ELR (cell line): ENCODE data around the gene PCNT.

Experiments
- DNase-seq: peaks from one replicate; pipeline ENCODE4 v3.0.0-alpha.2; 2015; ENCODE audit warnings: low read depth

Gene PCNT

GRCh38 chr21:46336603-46337002, 12.6 kb downstream of the PCNT start:
- DNase-seq, result no peak

- no peak for DNase-seq
Observed at GRCh38 chr21:46340998-46341397, 17.0 kb downstream of the PCNT start.

- DNase-seq, result no peak
Observed at GRCh38 chr21:46344219-46344915, 20.4 kb downstream of the PCNT start.

- DNase-seq, result no peak
Observed at GRCh38 chr21:46345861-46346260, 21.9 kb downstream of the PCNT start.

- DNase-seq, result no peak
Observed at GRCh38 chr21:46346296-46347202, 22.6 kb downstream of the PCNT start.

DNA sequence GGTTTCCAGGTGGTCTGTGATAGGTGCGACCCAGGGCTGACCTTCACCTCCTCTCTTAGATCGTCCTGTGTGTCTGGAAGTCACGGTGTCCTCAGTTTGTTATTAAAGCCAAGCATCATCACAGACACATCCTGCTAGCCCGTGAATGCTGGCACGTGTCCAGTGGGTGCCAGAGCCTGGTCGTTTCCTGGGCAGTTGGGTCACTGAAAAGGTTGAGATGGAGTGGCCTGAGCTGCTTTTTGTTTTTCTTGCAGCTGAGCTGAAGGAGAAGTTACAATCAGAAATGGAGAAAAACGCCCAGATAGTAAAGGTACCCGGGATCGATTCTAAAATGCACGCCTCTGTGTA, 23.2 kb downstream of the PCNT start:
- DNase-seq, result no peak

GRCh38 chr21:46347791-46348381, 23.9 kb downstream of the PCNT start:
- no peak for DNase-seq

GRCh38 chr21:46349134-46349760, 25.3 kb downstream of the PCNT start:
- DNase-seq, result no peak

DNA sequence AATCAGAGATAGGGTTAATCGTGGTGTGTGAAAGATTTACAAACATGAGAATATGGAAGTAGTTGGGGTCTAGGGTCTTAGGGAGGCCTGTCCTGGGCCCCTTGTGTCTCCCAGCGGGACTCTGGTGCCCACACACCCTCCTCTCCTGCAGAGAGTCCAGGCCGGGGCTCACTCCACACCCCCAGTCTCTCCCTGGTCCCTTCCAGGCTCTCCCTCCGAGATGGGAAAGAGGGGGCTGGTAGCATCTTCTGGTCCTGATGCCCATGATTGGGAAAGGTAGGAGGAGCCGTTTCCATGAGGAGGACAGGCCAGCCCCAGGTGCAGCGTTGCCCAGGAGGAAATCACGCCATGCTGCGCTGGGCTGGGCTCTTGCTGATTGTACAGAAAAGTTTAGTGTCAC, 26.6 kb downstream of the PCNT start:
- no peak for DNase-seq

DNA sequence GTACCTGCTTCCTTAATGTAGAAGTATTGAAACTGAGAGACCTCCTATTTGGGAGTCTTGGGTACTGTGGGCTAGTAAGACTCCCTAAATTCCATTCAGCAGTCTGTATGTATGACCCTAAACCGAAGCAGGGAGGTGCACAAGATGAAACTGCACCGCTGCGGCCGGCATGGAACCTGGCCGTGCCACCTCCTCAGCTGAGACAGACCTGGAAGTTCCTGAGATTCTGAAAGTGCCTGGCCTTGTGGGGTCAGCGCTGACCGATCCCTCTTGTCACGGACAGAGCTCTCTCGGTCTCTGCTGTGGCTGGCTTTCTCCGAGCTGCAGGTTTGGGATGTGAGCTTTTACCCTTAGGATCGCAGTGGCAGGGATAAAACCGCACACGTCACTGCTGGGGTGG, 27.0 kb downstream of the PCNT start:
- no peak for DNase-seq

GRCh38 chr21:46351476-46352163, 27.7 kb downstream of the PCNT start:
- no peak for DNase-seq

- DNase-seq, result no peak
Observed at GRCh38 chr21:46352164-46352515, 28.2 kb downstream of the PCNT start.

GRCh38 chr21:46352913-46353312, 29.0 kb downstream of the PCNT start:
- DNase-seq, result no peak

GRCh38 chr21:46354046-46354445, 30.1 kb downstream of the PCNT start:
- DNase-seq, result no peak

DNA sequence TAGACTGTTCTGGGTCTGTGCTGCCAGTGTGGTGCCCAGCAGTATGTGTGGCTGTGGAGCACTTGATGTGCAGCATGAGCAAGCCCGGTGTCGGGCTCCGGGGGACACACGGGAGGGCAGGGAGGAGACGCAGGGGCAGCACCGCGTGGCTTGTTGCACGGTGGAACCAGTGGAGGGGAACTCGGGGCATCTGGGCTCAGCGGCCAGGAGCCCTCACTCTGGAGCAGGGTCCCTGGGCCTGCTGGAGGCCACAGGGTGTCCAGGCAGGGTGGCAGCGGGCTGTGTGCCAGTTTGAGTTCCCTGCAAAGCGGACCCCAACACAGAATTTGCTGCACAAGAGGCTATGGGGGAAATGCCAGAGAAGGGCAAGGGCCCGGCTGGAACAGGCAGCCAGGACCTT, 30.6 kb downstream of the PCNT start:
- DNase-seq, result no peak

DNA sequence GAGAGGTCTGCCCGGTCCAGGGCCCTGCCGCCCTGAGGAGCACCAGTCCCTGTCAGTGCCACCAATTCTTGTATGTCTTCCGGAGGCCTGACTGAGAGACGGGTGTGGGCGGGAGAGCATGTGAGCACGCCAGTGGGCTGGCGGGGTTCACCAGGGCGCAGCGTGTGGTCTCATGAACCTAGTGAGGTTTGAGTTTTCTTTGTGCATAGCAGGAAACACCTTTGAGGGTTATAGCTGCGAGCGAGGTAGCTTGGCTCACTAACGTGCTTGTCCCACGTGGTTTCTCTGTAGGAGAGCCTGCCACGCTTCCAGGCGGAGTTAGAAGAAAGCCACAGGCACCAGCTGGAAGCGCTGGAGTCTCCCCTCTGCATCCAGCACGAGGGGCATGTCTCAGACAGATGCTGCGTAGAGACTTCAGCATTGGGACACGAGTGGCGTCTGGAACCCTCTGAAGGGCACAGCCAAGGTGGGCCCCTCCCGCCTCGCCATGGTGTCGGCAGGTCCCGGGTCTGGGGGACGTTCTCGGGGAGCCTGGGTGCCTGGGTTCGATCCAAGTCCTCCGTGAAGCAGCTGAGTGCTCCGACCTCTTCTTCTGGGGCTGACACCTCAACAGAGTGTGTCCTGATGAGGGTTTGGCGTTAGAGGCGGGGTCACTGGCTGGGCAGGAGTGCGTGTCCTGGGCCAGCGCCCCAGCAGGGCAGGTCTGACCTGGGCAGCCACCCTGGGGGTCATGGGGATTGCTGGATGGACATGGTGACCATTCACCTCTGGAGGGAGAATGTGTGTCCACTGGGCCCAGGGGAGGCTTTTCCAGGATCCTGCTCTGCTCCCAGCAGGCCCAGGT, 31.4 kb downstream of the PCNT start:
- DNase-seq, result no peak

- no peak for DNase-seq
Observed at GRCh38 chr21:46356005-46356338, 32.0 kb downstream of the PCNT start.

- no peak for DNase-seq
Observed at GRCh38 chr21:46356494-46357334, 32.8 kb downstream of the PCNT start.

DNA sequence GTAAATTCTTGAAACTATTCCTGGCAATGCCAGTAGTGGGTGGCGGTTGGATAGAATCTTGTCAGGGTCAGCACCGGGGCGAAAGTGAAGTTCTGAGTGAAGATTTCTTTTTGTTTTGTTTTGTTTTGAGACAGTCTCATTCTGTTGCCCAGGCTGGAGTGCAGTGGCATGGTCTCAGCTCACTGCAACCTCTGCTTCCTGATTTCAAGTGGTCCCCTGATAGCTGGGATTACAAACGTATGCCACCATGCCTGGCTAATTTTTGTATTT, 33.3 kb downstream of the PCNT start:
- no peak for DNase-seq

DNA sequence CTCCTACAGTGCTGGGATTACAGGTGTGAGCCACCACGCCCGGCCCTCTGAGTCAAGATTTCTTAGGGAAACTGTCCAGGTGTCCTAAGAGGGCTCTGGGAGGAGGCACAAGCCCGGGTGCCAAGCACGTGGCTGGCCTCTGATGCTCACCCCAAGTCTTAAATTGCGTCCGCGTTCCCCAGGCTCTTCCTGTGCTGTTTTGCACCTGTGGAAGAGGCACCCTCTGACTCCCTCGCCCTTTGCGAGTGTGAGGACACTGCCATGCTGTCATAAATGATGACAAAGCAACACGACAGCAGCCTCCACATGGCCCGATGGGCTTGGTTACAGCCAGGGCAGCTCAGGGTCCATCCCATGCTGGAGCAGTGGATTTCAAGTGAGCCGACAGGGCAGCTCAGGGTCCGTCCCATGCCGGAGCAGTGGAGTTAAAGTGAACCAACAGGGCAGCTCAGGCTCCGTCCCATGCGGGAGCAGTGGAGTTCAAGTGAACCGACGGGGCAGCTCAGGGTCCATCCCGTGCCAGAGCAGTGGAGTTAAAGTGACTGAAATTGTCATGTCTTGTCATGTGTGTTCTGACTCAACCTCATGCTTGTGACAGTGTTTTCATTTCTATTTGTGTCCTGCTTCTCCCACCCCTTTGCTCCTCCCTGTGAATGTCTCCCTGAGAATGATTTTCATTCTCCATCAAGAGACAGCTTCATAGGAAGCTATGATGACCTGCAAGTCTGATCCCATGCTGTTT, 33.9 kb downstream of the PCNT start:
- DNase-seq, result no peak
